ENCODE data around the gene PLB1. TPM values are rescaled to one million over a fixed set of nuclear protein-coding genes. Genes with fewer than 3 reads are reported as not detected.

The PLB1 gene
- total RNA-seq, 1 donor from 2014 or later: 1.6 TPM

GRCh38 chr2:28616396-28616999, 120.6 kb downstream of the PLB1 start:
- Histone ChIP-seq H3K36me3 (ENCODE audit: control insufficient read depth, insufficient read depth, low read length) (no peaks in the 10 kb centered on the region), H3K27me3 (ENCODE audit: control insufficient read depth, insufficient read depth, low read length) (no peaks in the 10 kb centered on the region), H3K4me3 (ENCODE audit: low read depth, low read length) (no peak overlapping the region)
- DNase-seq (ENCODE audit: low read depth): no peak
- TF ChIP-seq CTCF (IDR thresholded peaks at IDR 0.05; ENCODE audit: insufficient read depth, low read length, severe bottlenecking): no peak
- no peak for FAIRE-seq

DNA sequence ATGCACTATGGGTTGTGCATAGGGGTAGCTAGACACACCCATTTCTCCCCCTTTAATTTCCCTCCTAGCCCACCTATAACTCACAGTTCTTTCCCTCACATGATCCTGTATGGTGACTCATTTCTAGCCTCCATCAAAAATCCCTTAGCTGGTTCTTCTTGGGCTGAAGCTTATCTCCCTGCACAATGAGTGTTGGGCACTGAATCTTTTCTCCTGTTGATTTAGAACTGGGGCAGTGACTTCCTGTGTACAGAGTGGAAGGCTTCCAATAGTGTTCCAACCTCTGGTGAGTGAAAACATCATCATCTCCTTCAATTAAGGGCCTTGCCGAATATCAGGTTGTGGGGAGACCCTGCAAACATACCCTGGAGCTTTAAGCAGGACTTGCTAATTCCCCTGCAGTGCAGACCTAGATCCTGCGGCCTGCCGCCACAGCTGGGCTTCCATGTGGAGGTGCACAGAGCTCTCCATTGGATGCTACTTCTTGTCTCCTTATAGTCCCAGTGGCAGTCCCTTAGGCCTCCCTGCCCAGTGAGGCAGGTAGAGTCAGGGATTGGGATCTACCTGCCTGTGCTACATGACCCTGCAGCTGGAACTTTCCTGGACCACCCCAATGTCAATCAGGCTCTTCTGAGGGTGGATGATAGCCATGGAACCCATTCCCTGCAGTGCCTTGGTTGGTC, 121.8 kb downstream of the PLB1 start:
- H3K27me3 ChIP-seq (ENCODE audit: control insufficient read depth, insufficient read depth, low read length): no peaks in the 10 kb centered on the region
- no peak for FAIRE-seq
- TF ChIP-seq CTCF (IDR thresholded peaks at IDR 0.05; ENCODE audit: insufficient read depth, low read length, severe bottlenecking): no peak
- no peaks in the 10 kb centered on the region for H3K36me3 ChIP-seq (ENCODE audit: control insufficient read depth, insufficient read depth, low read length)
- no peak overlapping the region for H3K4me3 ChIP-seq (ENCODE audit: low read depth, low read length)
- peak; percentile 75 for DNase-seq (ENCODE audit: low read depth)

- peak; percentile 78 for DNase-seq (ENCODE audit: low read depth)
- no peak overlapping the region for H3K4me3 ChIP-seq (ENCODE audit: low read depth, low read length)
- no peaks in the 10 kb centered on the region for H3K36me3 ChIP-seq (ENCODE audit: control insufficient read depth, insufficient read depth, low read length)
- no peak for TF ChIP-seq CTCF (IDR thresholded peaks at IDR 0.05; ENCODE audit: insufficient read depth, low read length, severe bottlenecking)
- H3K27me3 ChIP-seq (ENCODE audit: control insufficient read depth, insufficient read depth, low read length): no peaks in the 10 kb centered on the region
- no peak for FAIRE-seq
Observed at GRCh38 chr2:28618221-28619141, 122.6 kb downstream of the PLB1 start.

- no peak for FAIRE-seq
- Histone ChIP-seq H3K4me3 (ENCODE audit: low read depth, low read length) (no peak overlapping the region), H3K36me3 (ENCODE audit: control insufficient read depth, insufficient read depth, low read length) (no peaks in the 10 kb centered on the region), H3K27me3 (ENCODE audit: control insufficient read depth, insufficient read depth, low read length) (no peaks in the 10 kb centered on the region)
- no peak for DNase-seq (ENCODE audit: low read depth)
- no peak for TF ChIP-seq CTCF (IDR thresholded peaks at IDR 0.05; ENCODE audit: insufficient read depth, low read length, severe bottlenecking)
Observed at GRCh38 chr2:28619213-28620196, 123.6 kb downstream of the PLB1 start.

GRCh38 chr2:28620291-28620793, 124.5 kb downstream of the PLB1 start:
- FAIRE-seq: no peak
- no peaks in the 10 kb centered on the region for H3K36me3 ChIP-seq (ENCODE audit: control insufficient read depth, insufficient read depth, low read length)
- no peak for TF ChIP-seq CTCF (IDR thresholded peaks at IDR 0.05; ENCODE audit: insufficient read depth, low read length, severe bottlenecking)
- no peak overlapping the region for H3K4me3 ChIP-seq (ENCODE audit: low read depth, low read length)
- DNase-seq (ENCODE audit: low read depth): no peak
- no peaks in the 10 kb centered on the region for H3K27me3 ChIP-seq (ENCODE audit: control insufficient read depth, insufficient read depth, low read length)
